ENCODE measurements around the gene GABRB3.

GRCh38 chr15:26807517-26808427, 34.9 kb upstream of the GABRB3 start:
- TF ChIP-seq, protein P1, sequence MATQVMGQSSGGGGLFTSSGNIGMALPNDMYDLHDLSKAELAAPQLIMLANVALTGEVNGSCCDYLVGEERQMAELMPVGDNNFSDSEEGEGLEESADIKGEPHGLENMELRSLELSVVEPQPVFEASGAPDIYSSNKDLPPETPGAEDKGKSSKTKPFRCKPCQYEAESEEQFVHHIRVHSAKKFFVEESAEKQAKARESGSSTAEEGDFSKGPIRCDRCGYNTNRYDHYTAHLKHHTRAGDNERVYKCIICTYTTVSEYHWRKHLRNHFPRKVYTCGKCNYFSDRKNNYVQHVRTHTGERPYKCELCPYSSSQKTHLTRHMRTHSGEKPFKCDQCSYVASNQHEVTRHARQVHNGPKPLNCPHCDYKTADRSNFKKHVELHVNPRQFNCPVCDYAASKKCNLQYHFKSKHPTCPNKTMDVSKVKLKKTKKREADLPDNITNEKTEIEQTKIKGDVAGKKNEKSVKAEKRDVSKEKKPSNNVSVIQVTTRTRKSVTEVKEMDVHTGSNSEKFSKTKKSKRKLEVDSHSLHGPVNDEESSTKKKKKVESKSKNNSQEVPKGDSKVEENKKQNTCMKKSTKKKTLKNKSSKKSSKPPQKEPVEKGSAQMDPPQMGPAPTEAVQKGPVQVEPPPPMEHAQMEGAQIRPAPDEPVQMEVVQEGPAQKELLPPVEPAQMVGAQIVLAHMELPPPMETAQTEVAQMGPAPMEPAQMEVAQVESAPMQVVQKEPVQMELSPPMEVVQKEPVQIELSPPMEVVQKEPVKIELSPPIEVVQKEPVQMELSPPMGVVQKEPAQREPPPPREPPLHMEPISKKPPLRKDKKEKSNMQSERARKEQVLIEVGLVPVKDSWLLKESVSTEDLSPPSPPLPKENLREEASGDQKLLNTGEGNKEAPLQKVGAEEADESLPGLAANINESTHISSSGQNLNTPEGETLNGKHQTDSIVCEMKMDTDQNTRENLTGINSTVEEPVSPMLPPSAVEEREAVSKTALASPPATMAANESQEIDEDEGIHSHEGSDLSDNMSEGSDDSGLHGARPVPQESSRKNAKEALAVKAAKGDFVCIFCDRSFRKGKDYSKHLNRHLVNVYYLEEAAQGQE (IDR thresholded peaks at IDR 0.05; ENCODE audit: insufficient read depth in 1 of 2, low read depth in 2 of 2, low read length in 1 of 2): no peak
- TF ChIP-seq, protein P2, sequence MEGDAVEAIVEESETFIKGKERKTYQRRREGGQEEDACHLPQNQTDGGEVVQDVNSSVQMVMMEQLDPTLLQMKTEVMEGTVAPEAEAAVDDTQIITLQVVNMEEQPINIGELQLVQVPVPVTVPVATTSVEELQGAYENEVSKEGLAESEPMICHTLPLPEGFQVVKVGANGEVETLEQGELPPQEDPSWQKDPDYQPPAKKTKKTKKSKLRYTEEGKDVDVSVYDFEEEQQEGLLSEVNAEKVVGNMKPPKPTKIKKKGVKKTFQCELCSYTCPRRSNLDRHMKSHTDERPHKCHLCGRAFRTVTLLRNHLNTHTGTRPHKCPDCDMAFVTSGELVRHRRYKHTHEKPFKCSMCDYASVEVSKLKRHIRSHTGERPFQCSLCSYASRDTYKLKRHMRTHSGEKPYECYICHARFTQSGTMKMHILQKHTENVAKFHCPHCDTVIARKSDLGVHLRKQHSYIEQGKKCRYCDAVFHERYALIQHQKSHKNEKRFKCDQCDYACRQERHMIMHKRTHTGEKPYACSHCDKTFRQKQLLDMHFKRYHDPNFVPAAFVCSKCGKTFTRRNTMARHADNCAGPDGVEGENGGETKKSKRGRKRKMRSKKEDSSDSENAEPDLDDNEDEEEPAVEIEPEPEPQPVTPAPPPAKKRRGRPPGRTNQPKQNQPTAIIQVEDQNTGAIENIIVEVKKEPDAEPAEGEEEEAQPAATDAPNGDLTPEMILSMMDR (IDR thresholded peaks at IDR 0.05): no peak
- TF ChIP-seq SIN3A (IDR thresholded peaks at IDR 0.05; ENCODE audit: borderline replicate concordance, insufficient read depth, low read depth, low read length): no peak

Measured in Panc1 (cell line).